ENCODE data around the gene PDK1. TPM values are rescaled to one million over a fixed set of nuclear protein-coding genes. Genes with fewer than 3 reads are reported as not detected.

PDK1 gene
- total RNA-seq, 1 experiment from 2014 or later, result 39.1 TPM

Other genes starting within 250 kb of the PDK1 start
- 52.3 and 57.8 TPM in 2 replicates for gene ITGA6, start 128.5 kb upstream of the PDK1 start, total RNA-seq (2014; rRNA removed; shearing (Covaris generic))
- gene RAPGEF4, start 179.8 kb downstream of the PDK1 start, total RNA-seq (2014; rRNA removed; shearing (Covaris generic)), result 5.1 and 6.1 TPM in 2 replicates